Transverse colon (tissue), 4 donors: Measurements from ENCODE around the gene SDK2. TPM values are rescaled to one million over a fixed set of nuclear protein-coding genes. Genes with fewer than 3 reads are reported as not detected.

Source experiments
- DNase-seq: peaks from one replicate; pipeline ENCODE4 v3.0.0-alpha.2; 2019
- H3K27ac ChIP-seq, 4 donors: fragments of 200-600 bp; sonication (generic); 2 replicates each; pipeline ENCODE4 v1.5.1; 2016 to 2018; ENCODE audit warnings: inconsistent platforms in 4 of 4
- H3K27me3 ChIP-seq: fragments of 200-600 bp; sonication (generic); 2 replicates; pipeline ENCODE4 v1.5.1; 2017; ENCODE audit warnings: inconsistent platforms
- H3K36me3 ChIP-seq, 4 donors: fragments of 200-600 bp; sonication (generic); 2 replicates each; pipeline ENCODE4 v1.5.1; 2017 to 2019; ENCODE audit warnings: inconsistent platforms in 4 of 4
- H3K4me1 ChIP-seq, 4 donors: fragments of 200-600 bp; sonication (generic); 2 replicates each; pipeline ENCODE4 v1.5.1; 2017 to 2020; ENCODE audit warnings: inconsistent platforms in 4 of 4
- H3K4me3 ChIP-seq, 4 donors: fragments of 200-600 bp; sonication (generic); 1 replicate in 1 of 4; 2 replicates in 3 of 4; pipeline versions ENCODE4 v1.5.1 to v1.6.1; 2017 to 2019; ENCODE audit warnings: inconsistent platforms in 4 of 4
- H3K9me3 ChIP-seq, 2 donors: fragments of 200-600 bp; sonication (generic); 2 replicates each; pipeline ENCODE4 v1.5.1; 2017 to 2019; ENCODE audit warnings: inconsistent platforms in 2 of 2
- EP300 ChIP-seq: sonication (generic); formaldehyde crosslinking; IDR thresholded peaks from one replicate; pipeline ENCODE4 v1.6.1; 2017; ENCODE audit warnings: antibody characterized with exemption, low read depth
- POLR2A ChIP-seq: fragments of 450-650 bp; IDR thresholded peaks from one replicate; pipeline ENCODE4 v1.6.1; 2016; ENCODE audit warnings: antibody characterized with exemption, mild to moderate bottlenecking, moderate library complexity
- POLR2AphosphoS5 ChIP-seq, 3 donors: sonication (generic); formaldehyde crosslinking; IDR thresholded peaks; one replicate each; pipeline ENCODE4 v1.6.1; 2016; ENCODE audit warnings: antibody characterized with exemption in 3 of 3
- WGBS, 2 donors: methylation state at CpG; one replicate each; pipeline ENCODE4 v1.1.5; 2018; ENCODE audit warnings: low coverage in 1 of 2; 5-methylcytosine and 5-hydroxymethylcytosine counted together
- in situ Hi-C, 4 donors: fragments of 200-750 bp; cut with MboI; loops; one replicate each; pipeline versions ENCODE4 v1.15.0 to v1.15.1; 2017; ENCODE audit warnings: low sequenced_read_pairs in 3 of 4, low pct_ligation_motif_present in 1 of 4, low pct_unique_long_range_greater_than_20kb in 1 of 4
- intact Hi-C: fragments of 100-400 bp; cut with DNase I; formaldehyde crosslinking; loops from one replicate; pipeline ENCODE4 v1.15.1; 2023; ENCODE audit warnings: low total_unique reads
- total RNA-seq, 4 donors: library from RNA; depleted of rRNA; stranded (reverse); fragments of >200 nt; gene quantifications; one replicate each; pipeline ENCODE4 v1.1.0, GENCODE V29; 2016
- TF ChIP-seq, protein P1 (sequence below), 5 experiments: fragments of 200-600 bp in 3 of 5; fragments of 450-650 bp in 2 of 5; sonication (generic) in 3 of 5; IDR thresholded peaks; 1 replicate in 2 of 5; 2 replicates in 3 of 5; pipeline ENCODE4 v1.5.1; 2016 to 2017; ENCODE audit warnings: antibody characterized with exemption in 5 of 5, inconsistent platforms in 3 of 5, mild to moderate bottlenecking in 2 of 5, moderate library complexity in 1 of 5

The SDK2 gene
- total RNA-seq, 4 donors from 2014 or later = 2.6 to 9.8 (median 3.4) TPM

DNA sequence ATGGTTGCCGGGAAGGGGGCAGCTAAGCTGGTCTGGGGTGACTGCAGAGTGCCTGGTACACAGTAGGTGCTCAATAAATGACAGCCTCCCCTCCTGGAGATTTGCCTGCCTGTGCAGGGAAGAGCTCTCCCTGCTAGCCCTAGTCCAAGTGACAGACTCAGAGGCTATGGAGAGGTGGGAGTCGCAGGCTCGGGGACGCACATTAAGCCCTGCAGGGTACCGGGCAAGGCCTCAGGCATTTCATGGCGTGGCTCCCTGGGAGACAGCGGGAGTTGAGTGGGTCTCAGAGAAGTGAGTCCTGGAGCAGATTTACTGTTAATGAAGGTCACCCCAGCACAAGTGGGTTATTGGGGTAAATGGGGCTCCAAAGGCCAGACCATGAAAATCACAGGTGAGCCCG lies 200.2 kb downstream of the SDK2 start:
- no peaks in the 10 kb centered on the region for H3K36me3 ChIP-seq
- H3K9me3 ChIP-seq = no peaks in the 10 kb centered on the region
- no peaks in the 10 kb centered on the region for H3K27me3 ChIP-seq
- in situ Hi-C loops (loop anchor here in 3 of 4 donors (25.0 kb wide), 3 partner anchors 543 to 743 kb away; no protein-coding TSS in a partner anchor), intact Hi-C loops (no loop called here)
- DNase-seq = no peak
- no peak overlapping the region for H3K4me3 ChIP-seq
- TF ChIP-seq POLR2A = no peak
- TF ChIP-seq, protein P1, sequence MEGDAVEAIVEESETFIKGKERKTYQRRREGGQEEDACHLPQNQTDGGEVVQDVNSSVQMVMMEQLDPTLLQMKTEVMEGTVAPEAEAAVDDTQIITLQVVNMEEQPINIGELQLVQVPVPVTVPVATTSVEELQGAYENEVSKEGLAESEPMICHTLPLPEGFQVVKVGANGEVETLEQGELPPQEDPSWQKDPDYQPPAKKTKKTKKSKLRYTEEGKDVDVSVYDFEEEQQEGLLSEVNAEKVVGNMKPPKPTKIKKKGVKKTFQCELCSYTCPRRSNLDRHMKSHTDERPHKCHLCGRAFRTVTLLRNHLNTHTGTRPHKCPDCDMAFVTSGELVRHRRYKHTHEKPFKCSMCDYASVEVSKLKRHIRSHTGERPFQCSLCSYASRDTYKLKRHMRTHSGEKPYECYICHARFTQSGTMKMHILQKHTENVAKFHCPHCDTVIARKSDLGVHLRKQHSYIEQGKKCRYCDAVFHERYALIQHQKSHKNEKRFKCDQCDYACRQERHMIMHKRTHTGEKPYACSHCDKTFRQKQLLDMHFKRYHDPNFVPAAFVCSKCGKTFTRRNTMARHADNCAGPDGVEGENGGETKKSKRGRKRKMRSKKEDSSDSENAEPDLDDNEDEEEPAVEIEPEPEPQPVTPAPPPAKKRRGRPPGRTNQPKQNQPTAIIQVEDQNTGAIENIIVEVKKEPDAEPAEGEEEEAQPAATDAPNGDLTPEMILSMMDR (IDR thresholded peaks at IDR 0.05) = no peak
- TF ChIP-seq EP300 = no peak
- TF ChIP-seq POLR2AphosphoS5 (IDR thresholded peaks at IDR 0.05) = no peak
- 92 to 100% methylated on average over 1 to 8 of the region's 8 CpGs for WGBS, 2 donors
- no peak overlapping the region for H3K27ac ChIP-seq
- H3K4me1 ChIP-seq = no peaks in the 10 kb centered on the region

DNA sequence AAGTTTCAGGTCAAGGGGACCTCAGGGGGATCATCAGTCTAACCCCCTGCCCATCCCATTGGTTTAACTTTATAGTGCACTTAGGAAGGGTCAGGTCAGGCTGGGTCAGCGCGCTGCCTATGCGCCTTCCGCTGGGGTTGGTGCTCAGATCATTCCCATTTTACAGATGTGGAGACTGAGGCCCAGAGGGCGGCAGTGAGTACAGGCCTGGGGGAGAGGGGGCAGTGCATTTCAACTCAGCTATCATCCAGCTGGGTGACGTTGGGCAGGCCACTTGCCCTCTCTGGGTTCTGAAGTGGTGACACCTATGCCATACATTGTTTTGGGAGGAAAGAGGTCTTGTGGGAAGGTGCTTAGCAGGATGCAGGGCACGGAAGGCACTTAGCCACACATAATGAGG lies 204.6 kb downstream of the SDK2 start:
- 90 to 92% methylated on average over 2 to 7 of the region's 7 CpGs for WGBS, 2 donors
- DNase-seq = no peak
- no peak overlapping the region for H3K4me3 ChIP-seq
- no peaks in the 10 kb centered on the region for H3K9me3 ChIP-seq
- H3K36me3 ChIP-seq = no peaks in the 10 kb centered on the region
- in situ Hi-C loops = loop anchor here in 3 of 4 donors (10.0 to 25.0 kb wide), 6 partner anchors 265 to 748 kb away; no protein-coding TSS in a partner anchor
- intact Hi-C loops = no loop called here
- H3K4me1 ChIP-seq = no peaks in the 10 kb centered on the region
- no peaks in the 10 kb centered on the region for H3K27me3 ChIP-seq
- TF ChIP-seq POLR2A = no peak
- TF ChIP-seq, protein P1 (IDR thresholded peaks at IDR 0.05) = no peak
- TF ChIP-seq EP300 = no peak
- TF ChIP-seq POLR2AphosphoS5 (IDR thresholded peaks at IDR 0.05) = no peak
- H3K27ac ChIP-seq = no peak overlapping the region

DNA sequence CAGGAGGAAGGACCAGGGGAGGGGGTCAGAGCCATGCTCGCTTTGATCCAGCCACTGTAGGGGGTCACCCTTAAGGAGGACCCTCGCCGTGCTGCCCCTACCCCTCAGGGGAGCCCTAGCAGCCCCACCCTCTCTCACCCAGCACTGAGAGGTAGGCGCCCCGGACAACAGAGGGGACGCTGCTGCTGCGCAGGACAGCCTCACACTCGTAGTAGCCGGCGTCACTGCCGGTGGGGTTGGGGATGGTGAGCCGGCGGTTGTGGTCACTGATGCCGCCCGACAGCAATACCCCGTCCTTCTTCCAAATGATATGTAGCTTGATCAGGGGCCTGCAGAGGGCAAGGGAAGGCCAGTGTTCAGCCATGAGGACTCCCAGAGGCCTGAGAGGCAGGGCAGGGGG lies 206.4 kb downstream of the SDK2 start:
- Histone ChIP-seq H3K9me3 (no peaks in the 10 kb centered on the region), H3K27me3 (no peaks in the 10 kb centered on the region), H3K4me3 (no peak overlapping the region), H3K4me1 (no peaks in the 10 kb centered on the region), H3K36me3 (no peaks in the 10 kb centered on the region), H3K27ac (no peak overlapping the region)
- TF ChIP-seq POLR2A = no peak
- TF ChIP-seq, protein P1 (IDR thresholded peaks at IDR 0.05) = no peak
- no peak for TF ChIP-seq POLR2AphosphoS5 (IDR thresholded peaks at IDR 0.05)
- no peak for TF ChIP-seq EP300
- no peak for DNase-seq
- 85 to 100% methylated on average over 7 to 13 of the region's 16 CpGs for WGBS, 2 donors
- in situ Hi-C loops = loop anchor here in 3 of 4 donors (10.0 to 25.0 kb wide), 6 partner anchors 267 to 749 kb away; no protein-coding TSS in a partner anchor
- intact Hi-C loops = no loop called here

DNA sequence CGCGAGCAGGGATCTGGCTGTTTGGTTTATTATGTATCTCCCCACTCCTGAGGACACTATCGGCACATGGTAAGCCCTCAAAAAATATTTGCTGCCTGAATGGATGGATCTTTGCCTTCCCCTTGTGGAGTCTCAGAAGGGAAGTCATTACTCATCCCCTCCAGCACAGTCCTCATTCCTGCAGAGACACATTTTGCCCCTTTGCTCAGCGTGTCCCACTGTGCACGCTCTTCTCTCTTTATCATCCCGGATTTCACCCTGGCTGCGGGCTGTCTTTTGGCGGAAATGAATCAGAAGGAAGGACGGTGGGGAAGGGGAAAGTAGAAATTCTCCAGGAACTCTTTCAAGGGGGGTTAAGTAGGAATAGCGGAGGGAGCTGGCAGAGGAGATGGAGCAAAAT lies 207.3 kb downstream of the SDK2 start:
- Histone ChIP-seq H3K27ac (no peak overlapping the region), H3K36me3 (no peaks in the 10 kb centered on the region), H3K27me3 (no peaks in the 10 kb centered on the region), H3K4me1 (no peaks in the 10 kb centered on the region), H3K4me3 (no peak overlapping the region), H3K9me3 (no peaks in the 10 kb centered on the region)
- 76 to 87% methylated on average over 7 to 10 of the region's 10 CpGs for WGBS, 2 donors
- in situ Hi-C loops = loop anchor here in 3 of 4 donors (10.0 to 25.0 kb wide), 6 partner anchors 268 to 750 kb away; no protein-coding TSS in a partner anchor
- intact Hi-C loops = no loop called here
- no peak for DNase-seq
- TF ChIP-seq EP300 = no peak
- TF ChIP-seq POLR2AphosphoS5 (IDR thresholded peaks at IDR 0.05) = no peak
- TF ChIP-seq, protein P1 (IDR thresholded peaks at IDR 0.05) = no peak
- TF ChIP-seq POLR2A = no peak
